Caco-2 (cell line): ENCODE data around the gene TIMM50. TPM values are rescaled to one million over a fixed set of nuclear protein-coding genes. Genes with fewer than 3 reads are reported as not detected.
"Not testable (repeated sequence)": the region's sequence is repeated elsewhere in the genome, so short reads cannot be mapped to it uniquely, and the experiment has no call there.

ENCODE experiments used
- BruUV-seq: library from RNA; stranded (reverse); fragments of 400-500 nt; replicated peaks from 2 replicates; lab custom pipeline; 2021; lab: Mats Ljungman, UMichigan
- CTCF ChIA-PET: fragments of 300-600 bp; sonication (Branson Sonifier 250); formaldehyde crosslinking; loops from one replicate; lab custom pipeline; 2022; ENCODE audit warnings: antibody characterized with exemption; lab: Charles Lee
- POLR2A ChIA-PET: fragments of 300-600 bp; sonication (Branson Sonifier 250); formaldehyde crosslinking; loops from one replicate; lab custom pipeline; 2022; ENCODE audit warnings: antibody characterized with exemption; lab: Charles Lee
- DNase-seq, 2 experiments: peaks; one replicate each; pipeline versions ENCODE4 v3.0.0 to v3.0.0-alpha.2; 2020 to 2022
- H3K27me3 ChIP-seq: replicated peaks from 2 replicates; pipeline ENCODE4 v1.6.0; 2011; ENCODE audit warnings: low read length; ENCODE audit not compliant: control insufficient read depth, insufficient read depth
- H3K36me3 ChIP-seq: 2 replicates; pipeline ENCODE4 v1.5.1; 2011; ENCODE audit warnings: low read length; ENCODE audit not compliant: control insufficient read depth, insufficient read depth
- H3K4me1 ChIP-seq: fragments of 250-450 bp; sonication (Bioruptor Pico); 2 replicates; pipeline ENCODE4 v1.5.1; 2020; ENCODE audit warnings: mild to moderate bottlenecking
- H3K4me3 ChIP-seq: 2 replicates; pipeline ENCODE4 v1.5.1; 2011; ENCODE audit warnings: low read depth, mild to moderate bottlenecking, control low read depth, low read length
- H3K9me3 ChIP-seq: fragments of 250-450 bp; sonication (Bioruptor Pico); 2 replicates; pipeline ENCODE4 v1.5.1; 2020; ENCODE audit warnings: mild to moderate bottlenecking, moderate library complexity
- H3K27ac Mint-ChIP-seq: one replicate; pipeline ENCODE4 v1.8.0; 2022; ENCODE audit warnings: mixed read lengths; ENCODE audit not compliant: unreplicated experiment
- H3K27me3 Mint-ChIP-seq: one replicate; pipeline ENCODE4 v1.8.0; 2022; ENCODE audit warnings: mixed read lengths; ENCODE audit not compliant: insufficient read depth, unreplicated experiment
- H3K36me3 Mint-ChIP-seq: one replicate; pipeline ENCODE4 v1.8.0; 2022; ENCODE audit warnings: mild to moderate bottlenecking, mixed read lengths; ENCODE audit not compliant: insufficient read depth, unreplicated experiment
- H3K4me1 Mint-ChIP-seq: one replicate; pipeline ENCODE4 v1.8.0; 2022; ENCODE audit warnings: low read depth, mixed read lengths; ENCODE audit not compliant: unreplicated experiment
- H3K4me3 Mint-ChIP-seq: one replicate; pipeline ENCODE4 v1.8.0; 2022; ENCODE audit warnings: mild to moderate bottlenecking, moderate library complexity, mixed read lengths; ENCODE audit not compliant: unreplicated experiment
- H3K9me3 Mint-ChIP-seq: one replicate; pipeline ENCODE4 v1.8.0; 2022; ENCODE audit warnings: mixed read lengths; ENCODE audit not compliant: unreplicated experiment
- intact Hi-C: fragments of 100-400 bp; cut with micrococcal nuclease; formaldehyde crosslinking; loops from one replicate; pipeline ENCODE4 v1.10.0; 2022; ENCODE audit not compliant: unreplicated experiment
- total RNA-seq: library from RNA; stranded (reverse); gene quantifications from 2 replicates; pipeline ENCODE4 v1.2.3, GENCODE V29; 2022
- TF ChIP-seq, protein P1 (sequence below), 2 experiments: fragments of 200-600 bp in 1 of 2; IDR thresholded peaks; 1 replicate in 1 of 2; 2 replicates in 1 of 2; pipeline versions ENCODE4 v1.5.1 to v1.8.0; 2011 to 2022; ENCODE audit warnings: antibody characterized with exemption in 1 of 2, control low read depth in 1 of 2, inconsistent platforms in 1 of 2, low read depth in 1 of 2, low read length in 1 of 2, mild to moderate bottlenecking in 1 of 2, moderate library complexity in 1 of 2; ENCODE audit not compliant: insufficient read depth in 1 of 2, severe bottlenecking in 1 of 2, unreplicated experiment in 1 of 2

Gene TIMM50
- total RNA-seq, 1 experiment from 2014 or later = 152 TPM

DNA sequence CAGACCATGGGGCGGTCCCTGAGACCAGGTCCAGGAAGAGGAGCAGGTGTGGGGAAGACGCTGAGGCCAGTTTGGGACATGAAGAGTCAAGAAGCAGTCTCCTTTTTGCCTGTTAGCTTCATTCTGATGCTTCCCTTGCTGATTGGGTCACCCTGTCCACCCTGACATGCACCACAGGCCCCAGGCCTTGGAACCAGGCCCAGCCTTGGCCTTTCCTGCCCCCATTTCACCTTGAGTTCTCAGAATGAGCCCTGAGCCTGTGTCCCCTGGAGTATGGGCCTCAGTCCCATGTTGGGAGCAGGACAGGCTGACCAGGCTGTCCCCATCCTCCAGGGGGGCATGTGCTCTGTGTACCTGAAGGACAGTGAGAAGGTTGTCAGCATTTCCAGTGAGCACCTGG lies 4.9 kb upstream of the TIMM50 start:
- Mint-ChIP-seq H3K4me1 (peaks cover 10% of the 10 kb centered on the region), H3K27ac (no peak overlapping the region), H3K36me3 (peaks cover 77% of the 10 kb centered on the region), H3K4me3 (no peak overlapping the region), H3K27me3 (no peaks in the 10 kb centered on the region), H3K9me3 (no peaks in the 10 kb centered on the region)
- Histone ChIP-seq H3K36me3 (peaks cover 15% of the 10 kb centered on the region), H3K27me3 (no peaks in the 10 kb centered on the region), H3K4me3 (no peak overlapping the region), H3K4me1 (no peaks in the 10 kb centered on the region), H3K9me3 (no peaks in the 10 kb centered on the region)
- CTCF ChIA-PET = interaction anchor here (0.6 to 1.6 kb wide), 3 partner anchors 27 to 37 kb away, joined by 3 to 8 read pairs (median 5); partner anchors contain the start of gene SUPT5H
- no peak for DNase-seq
- no TSS peak for BruUV-seq
- TF ChIP-seq, protein P1, sequence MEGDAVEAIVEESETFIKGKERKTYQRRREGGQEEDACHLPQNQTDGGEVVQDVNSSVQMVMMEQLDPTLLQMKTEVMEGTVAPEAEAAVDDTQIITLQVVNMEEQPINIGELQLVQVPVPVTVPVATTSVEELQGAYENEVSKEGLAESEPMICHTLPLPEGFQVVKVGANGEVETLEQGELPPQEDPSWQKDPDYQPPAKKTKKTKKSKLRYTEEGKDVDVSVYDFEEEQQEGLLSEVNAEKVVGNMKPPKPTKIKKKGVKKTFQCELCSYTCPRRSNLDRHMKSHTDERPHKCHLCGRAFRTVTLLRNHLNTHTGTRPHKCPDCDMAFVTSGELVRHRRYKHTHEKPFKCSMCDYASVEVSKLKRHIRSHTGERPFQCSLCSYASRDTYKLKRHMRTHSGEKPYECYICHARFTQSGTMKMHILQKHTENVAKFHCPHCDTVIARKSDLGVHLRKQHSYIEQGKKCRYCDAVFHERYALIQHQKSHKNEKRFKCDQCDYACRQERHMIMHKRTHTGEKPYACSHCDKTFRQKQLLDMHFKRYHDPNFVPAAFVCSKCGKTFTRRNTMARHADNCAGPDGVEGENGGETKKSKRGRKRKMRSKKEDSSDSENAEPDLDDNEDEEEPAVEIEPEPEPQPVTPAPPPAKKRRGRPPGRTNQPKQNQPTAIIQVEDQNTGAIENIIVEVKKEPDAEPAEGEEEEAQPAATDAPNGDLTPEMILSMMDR (IDR thresholded peaks at IDR 0.05; ENCODE audit: insufficient read depth in 1 of 2, low read depth in 1 of 2, low read length in 1 of 2, severe bottlenecking in 1 of 2, unreplicated experiment in 1 of 2) = no peak
- intact Hi-C loops = no loop called here
- POLR2A ChIA-PET = interaction anchor here (0.6 kb wide), 1 partner anchor 15 kb away, joined by 4 read pairs; no protein-coding TSS in a partner anchor

DNA sequence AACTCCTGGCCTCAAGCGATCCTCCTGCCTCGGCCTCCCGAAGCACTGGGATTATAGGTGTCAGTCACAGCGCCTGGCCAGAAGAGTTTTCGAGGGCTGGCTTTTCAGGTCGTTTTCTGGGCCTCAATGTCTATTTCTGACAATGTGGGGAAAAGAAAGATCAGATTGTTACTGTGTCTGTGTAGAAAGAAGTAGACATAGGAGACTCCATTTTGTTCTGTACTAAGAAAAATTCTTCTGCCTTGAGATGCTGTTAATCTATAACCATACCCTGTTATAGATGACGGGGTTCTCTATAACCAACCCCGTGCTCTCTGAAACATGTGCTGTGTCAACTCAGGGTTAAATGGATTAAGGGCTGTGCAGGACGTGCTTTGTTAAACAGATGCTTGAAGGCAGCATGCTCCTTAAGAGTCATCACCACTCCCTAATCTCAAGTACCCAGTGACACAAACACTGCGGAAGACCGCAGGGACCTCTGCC lies 1.3 kb upstream of the TIMM50 start:
- POLR2A ChIA-PET, H3K9me3 Mint-ChIP-seq, H3K27me3 Mint-ChIP-seq, H3K27me3 ChIP-seq, DNase-seq, H3K4me1 ChIP-seq, H3K4me3 ChIP-seq, H3K9me3 ChIP-seq, BruUV-seq, intact Hi-C loops, CTCF ChIA-PET: not testable (repeated sequence)
- Mint-ChIP-seq H3K27ac (peak overlapping the region; percentile 1), H3K4me1 (peaks cover 17% of the 10 kb centered on the region), H3K36me3 (peaks cover 76% of the 10 kb centered on the region), H3K4me3 (peak overlapping the region; percentile 92)
- peaks cover 11% of the 10 kb centered on the region for H3K36me3 ChIP-seq

DNA sequence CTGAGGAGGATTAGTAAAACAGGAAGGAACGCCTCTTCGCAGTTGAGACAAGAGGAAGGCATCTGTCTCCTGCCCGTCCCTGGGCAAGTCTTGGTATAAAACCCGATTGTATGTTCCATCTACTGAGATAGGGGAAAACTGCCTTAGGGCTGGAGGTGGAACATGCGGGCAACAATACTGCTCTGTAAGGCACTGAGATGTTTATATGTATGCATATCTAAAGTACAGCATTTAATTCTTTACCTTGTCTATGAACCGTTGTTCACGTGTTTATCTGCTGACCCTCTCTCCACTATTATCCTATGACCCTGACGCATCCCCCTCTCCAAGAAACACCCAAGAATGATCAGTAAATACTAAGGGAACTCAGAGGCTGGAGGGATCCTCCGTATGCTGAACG lies 722 bp upstream of the TIMM50 start:
- ChIA-PET CTCF (interaction anchor here (0.9 kb wide), 1 partner anchor 18 kb away, joined by 3 read pairs; no protein-coding TSS in a partner anchor), POLR2A (interaction anchor here (0.6 to 1.2 kb wide), 4 partner anchors 11 to 76 kb away, joined by 3 to 41 read pairs (median 4); partner anchors contain the start of gene RPS16)
- Histone ChIP-seq H3K9me3 (no peaks in the 10 kb centered on the region), H3K4me1 (0 out of 2 replicates have a peak, but pooled peaks cover 5% of the 10 kb centered on the region), H3K36me3 (peaks cover 8% of the 10 kb centered on the region), H3K4me3 (peak overlapping the region; percentile 94), H3K27me3 (no peaks in the 10 kb centered on the region)
- TF ChIP-seq, protein P1 (IDR thresholded peaks at IDR 0.05; ENCODE audit: insufficient read depth in 1 of 2, low read depth in 1 of 2, low read length in 1 of 2, severe bottlenecking in 1 of 2, unreplicated experiment in 1 of 2) = no peak
- H3K4me1 Mint-ChIP-seq = peaks cover 17% of the 10 kb centered on the region
- BruUV-seq = TSS peak; percentile 64
- H3K9me3 Mint-ChIP-seq = no peaks in the 10 kb centered on the region
- intact Hi-C loops = loop anchor here (2.0 kb wide), 1 partner anchor 35 kb away; the partner anchor contains the start of gene SUPT5H
- peak overlapping the region; percentile 81 for H3K27ac Mint-ChIP-seq
- DNase-seq = no peak
- peaks cover 76% of the 10 kb centered on the region for H3K36me3 Mint-ChIP-seq
- peak overlapping the region; percentile 92 for H3K4me3 Mint-ChIP-seq
- no peaks in the 10 kb centered on the region for H3K27me3 Mint-ChIP-seq
